ENCODE data around the gene MALRD1.

Gene MALRD1

DNA sequence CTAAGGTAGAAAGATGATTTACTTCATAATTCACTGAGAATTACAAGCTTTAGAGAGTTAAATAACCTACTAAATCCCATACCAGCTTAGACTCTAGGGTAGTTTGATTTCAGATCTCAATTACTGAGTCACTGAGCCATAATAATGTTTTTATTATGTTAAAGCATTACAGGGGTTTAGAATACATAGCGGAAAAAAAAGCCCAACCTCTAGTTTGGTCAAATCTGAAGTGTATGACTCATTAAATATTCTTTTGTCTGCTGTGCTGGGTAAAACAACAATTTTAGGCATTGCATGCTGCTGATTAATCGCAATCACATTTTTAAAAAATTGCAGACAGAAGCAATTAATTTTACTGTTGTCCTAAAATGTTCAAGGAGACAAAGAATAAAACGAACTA is 48.5 kb downstream of the MALRD1 start:
- DNase-seq (ENCODE audit: low read depth), result peak; percentile 60
- TF ChIP-seq, protein P1, sequence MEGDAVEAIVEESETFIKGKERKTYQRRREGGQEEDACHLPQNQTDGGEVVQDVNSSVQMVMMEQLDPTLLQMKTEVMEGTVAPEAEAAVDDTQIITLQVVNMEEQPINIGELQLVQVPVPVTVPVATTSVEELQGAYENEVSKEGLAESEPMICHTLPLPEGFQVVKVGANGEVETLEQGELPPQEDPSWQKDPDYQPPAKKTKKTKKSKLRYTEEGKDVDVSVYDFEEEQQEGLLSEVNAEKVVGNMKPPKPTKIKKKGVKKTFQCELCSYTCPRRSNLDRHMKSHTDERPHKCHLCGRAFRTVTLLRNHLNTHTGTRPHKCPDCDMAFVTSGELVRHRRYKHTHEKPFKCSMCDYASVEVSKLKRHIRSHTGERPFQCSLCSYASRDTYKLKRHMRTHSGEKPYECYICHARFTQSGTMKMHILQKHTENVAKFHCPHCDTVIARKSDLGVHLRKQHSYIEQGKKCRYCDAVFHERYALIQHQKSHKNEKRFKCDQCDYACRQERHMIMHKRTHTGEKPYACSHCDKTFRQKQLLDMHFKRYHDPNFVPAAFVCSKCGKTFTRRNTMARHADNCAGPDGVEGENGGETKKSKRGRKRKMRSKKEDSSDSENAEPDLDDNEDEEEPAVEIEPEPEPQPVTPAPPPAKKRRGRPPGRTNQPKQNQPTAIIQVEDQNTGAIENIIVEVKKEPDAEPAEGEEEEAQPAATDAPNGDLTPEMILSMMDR (conservative IDR thresholded peaks at IDR 0.05; ENCODE audit: low read depth, low read length), result no peak
- H3K4me3 ChIP-seq (ENCODE audit: low read length), result no peak overlapping the region

DNA sequence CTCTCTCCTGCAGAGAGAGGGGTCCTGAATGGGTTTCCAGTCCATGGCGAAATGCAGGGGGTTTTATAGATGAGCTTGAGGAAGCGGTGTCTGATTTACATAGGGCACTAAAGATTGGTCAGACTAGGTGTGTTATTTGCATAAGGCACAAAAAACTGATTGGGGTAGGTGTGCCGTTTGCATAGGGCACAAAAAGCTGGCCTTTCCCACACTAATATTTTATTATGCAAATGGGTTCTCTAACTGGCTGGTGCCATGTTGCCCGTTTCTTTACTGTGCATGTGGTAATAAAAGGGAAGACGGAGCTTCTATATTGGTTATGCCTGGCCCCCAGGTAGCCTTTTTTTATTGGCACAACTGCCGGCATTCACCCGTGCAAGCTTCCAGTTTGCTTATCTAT is 50.2 kb downstream of the MALRD1 start:
- H3K4me3 ChIP-seq (ENCODE audit: low read length), result no peak overlapping the region
- DNase-seq (ENCODE audit: low read depth), result no peak
- TF ChIP-seq, protein P1 (conservative IDR thresholded peaks at IDR 0.05; ENCODE audit: low read depth, low read length), result no peak

DNA sequence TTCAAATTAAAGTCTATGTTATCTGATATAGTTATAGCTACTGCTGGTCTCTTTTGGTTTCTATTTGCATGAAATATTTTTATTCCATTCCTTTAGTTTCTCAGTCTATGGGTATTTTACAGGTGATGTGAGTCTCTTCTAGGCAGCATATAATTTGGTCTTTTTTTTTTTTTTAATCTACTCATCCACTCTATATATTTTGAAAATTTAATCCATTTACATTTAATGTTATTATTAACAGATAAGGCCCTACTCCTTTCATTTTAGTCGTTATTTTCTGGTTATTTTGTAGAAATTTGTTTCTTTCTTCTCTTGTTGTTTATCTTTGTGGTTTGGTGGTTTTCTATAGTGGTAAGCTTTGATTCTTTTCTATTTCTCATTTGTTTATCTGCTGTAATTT is 58.8 kb downstream of the MALRD1 start:
- TF ChIP-seq, protein P1 (conservative IDR thresholded peaks at IDR 0.05; ENCODE audit: low read depth, low read length), result no peak
- DNase-seq (ENCODE audit: low read depth), result no peak
- no peak overlapping the region for H3K4me3 ChIP-seq (ENCODE audit: low read length)

DNA sequence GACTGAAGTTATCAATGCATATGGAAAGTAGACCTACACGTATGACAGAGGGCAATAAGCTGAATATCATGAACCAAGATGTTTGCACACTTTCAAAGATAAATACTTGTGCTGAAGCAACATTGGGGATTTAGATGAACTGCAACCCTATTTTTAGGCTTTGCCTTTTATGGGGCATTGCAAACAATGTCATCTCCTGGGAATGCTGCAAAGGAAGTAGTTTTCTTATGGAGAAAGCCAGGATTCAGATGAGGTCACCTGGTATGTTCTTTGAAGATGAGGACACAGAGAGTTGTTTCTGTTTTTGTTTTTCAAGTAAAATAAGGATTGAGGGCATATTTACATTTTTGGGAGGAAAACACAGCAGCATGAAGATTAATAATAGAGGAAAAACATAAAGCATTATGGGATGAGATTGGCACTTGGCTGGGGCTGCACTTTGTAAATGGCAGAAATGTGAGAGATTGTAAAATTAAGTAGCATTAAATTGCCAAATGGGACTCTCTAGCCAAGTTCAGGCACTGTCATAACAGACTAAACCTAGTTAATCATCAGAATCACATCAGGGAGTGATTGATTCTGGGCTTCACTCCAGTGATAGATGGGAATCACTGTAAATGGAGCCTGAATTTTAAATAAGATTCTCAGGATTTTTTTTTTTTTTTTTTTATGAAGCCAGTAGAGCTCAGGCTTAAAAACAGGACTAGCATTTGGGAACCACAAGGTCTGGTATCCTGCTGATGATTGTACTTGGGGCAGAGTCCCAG is 63.1 kb downstream of the MALRD1 start:
- H3K4me3 ChIP-seq (ENCODE audit: low read length), result no peak overlapping the region
- no peak for DNase-seq (ENCODE audit: low read depth)
- TF ChIP-seq, protein P1 (conservative IDR thresholded peaks at IDR 0.05; ENCODE audit: low read depth, low read length), result no peak

DNA sequence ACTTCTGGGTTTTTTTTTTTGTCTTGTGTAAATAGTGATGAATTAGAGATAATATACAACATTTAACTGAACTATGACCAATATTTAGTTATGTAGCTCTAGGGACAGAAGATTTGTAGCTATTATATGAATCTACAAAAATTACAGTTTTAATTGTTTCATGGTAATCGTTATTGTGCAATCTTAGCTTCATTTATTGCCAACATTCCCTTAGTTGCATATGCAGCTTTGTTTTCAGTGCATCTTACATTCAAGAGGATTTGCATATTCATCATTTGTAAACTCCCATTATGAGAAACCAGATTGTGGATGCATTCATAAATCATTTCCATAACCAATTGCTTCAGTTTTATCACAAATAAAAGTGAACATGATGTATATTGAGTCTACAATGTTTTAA is 68.8 kb downstream of the MALRD1 start:
- TF ChIP-seq, protein P1 (conservative IDR thresholded peaks at IDR 0.05; ENCODE audit: low read depth, low read length), result no peak
- DNase-seq (ENCODE audit: low read depth), result no peak
- H3K4me3 ChIP-seq (ENCODE audit: low read length), result no peak overlapping the region

DNA sequence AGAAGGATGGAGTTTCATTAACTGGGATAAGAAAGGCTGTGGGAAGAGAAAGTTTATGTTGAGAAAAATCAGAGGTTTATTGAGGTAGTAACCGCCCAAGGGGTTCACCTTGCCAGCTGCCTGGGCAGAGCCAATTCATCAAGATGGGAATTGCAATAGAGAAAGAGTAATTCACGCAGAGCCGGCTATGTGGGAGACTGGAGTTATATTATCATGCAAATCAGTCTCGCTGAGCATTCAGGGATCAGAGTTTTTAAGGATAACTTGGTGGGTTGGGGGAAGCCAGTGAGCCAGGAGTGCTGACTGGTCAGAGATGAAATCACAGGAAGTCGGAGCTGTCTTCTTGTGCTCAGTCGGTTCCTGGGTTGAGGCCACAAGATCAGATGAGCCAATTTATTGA is 70.6 kb downstream of the MALRD1 start:
- DNase-seq (ENCODE audit: low read depth), result no peak
- no peak overlapping the region for H3K4me3 ChIP-seq (ENCODE audit: low read length)
- TF ChIP-seq, protein P1 (conservative IDR thresholded peaks at IDR 0.05; ENCODE audit: low read depth, low read length), result no peak

DNA sequence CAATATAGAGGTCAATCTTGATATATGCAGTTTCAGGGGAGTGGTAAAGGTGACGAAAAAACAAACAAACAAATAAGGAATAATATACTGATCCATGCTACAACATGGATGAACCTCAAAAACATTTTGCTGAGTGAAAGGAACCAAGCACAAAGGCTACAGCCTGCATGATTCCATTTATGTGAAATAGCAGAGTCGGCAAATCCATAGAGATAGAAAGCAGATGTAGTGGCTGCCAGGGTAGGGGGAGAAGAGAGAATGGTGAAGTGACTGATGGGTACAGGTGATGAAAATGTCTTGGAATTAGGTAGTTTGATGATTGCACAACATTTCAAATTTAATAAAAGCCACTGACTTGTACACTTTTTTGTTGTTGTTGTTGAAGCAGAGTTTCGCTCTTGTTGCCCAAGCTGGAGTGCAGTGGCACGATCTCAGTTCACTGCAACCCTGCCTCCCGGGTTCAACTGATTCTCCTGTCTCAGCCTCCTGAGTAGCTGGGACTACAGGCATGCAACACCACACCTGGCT is 71.8 kb downstream of the MALRD1 start:
- DNase-seq (ENCODE audit: low read depth), result no peak
- no peak overlapping the region for H3K4me3 ChIP-seq (ENCODE audit: low read length)
- TF ChIP-seq, protein P1 (conservative IDR thresholded peaks at IDR 0.05; ENCODE audit: low read depth, low read length), result no peak
